ENCODE results near the gene LAIR1.

Gene LAIR1, protein sequence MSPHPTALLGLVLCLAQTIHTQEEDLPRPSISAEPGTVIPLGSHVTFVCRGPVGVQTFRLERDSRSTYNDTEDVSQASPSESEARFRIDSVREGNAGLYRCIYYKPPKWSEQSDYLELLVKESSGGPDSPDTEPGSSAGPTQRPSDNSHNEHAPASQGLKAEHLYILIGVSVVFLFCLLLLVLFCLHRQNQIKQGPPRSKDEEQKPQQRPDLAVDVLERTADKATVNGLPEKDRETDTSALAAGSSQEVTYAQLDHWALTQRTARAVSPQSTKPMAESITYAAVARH

DNA sequence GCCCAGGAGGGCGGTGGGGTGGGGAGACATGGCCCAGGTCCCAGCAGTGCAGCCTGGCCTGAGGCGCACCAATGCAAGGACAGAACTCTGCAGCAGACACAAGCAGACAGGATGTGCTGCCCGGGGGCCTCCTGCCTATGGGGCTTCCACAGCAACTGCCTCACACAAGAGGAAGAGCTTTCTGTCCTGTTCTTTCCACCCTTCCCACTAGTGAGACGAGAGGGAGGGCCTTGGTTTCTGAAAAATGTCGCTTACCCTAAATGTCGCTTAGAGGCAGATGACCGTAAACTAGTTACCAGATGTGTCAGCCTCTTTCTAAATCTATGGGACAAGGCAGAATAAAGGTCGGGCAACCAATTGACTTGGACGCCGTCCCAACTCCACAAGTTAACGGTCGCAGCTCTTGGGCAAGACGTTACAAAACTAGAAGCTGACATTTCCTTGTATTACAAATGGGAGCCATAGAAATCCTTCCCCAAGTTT is at the start of gene LAIR1:
LAIR1 (minus strand) TSS at position 157 of the 483 bp plus-strand sequence; CDS start at position 30, 127 bp downstream.
- FAIRE-seq (no peak), DNase-seq (ENCODE audit: insufficient read length, low spot score) (no peak)

DNA sequence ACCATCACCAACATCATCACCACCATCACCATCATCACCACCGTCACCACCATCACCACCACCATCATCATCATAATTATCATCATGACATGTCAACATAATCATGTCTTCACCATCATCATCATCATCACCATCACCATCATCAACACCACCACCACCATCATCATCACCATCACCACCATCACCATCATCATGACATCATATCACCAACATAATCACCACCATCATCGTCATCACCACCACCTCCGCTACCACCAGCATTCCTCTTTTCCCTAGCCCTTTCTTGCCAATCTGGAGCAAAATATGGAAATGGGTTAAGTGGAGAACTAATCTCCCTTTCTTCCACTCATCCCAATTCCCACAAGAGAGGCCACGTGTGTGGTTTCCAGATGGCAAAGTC is 49.4 kb upstream of the LAIR1 start:
- FAIRE-seq (no peak), DNase-seq (ENCODE audit: insufficient read length, low spot score) (no peak)
- no peak for TF ChIP-seq POLR2A (IDR thresholded peaks at IDR 0.05; ENCODE audit: low read depth, low read length)

More for the DNA sequence above, at the start of gene LAIR1:
- TF ChIP-seq POLR2A (IDR thresholded peaks at IDR 0.05; ENCODE audit: low read depth, low read length) = no peak

DNA sequence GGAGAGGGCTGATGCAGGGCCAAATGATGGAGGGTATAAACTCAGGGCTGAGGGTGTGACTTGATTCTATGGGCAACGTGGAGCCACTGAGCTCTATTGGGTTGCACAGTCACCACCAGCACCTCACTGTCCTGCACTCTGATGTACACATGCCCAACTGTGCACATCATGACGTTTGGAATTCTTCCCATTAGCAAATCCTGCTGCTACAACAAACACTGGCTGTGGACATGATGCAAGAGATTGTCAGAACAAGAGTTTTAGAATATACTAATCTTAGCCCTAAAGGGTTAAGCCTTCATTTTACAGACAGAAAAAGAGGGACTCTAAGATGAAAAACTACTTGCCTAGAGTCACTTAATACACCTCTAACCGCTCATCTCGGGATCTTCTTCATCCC is 48.1 kb upstream of the LAIR1 start:
- DNase-seq (ENCODE audit: insufficient read length, low spot score) (no peak), FAIRE-seq (no peak)
- no peak for TF ChIP-seq POLR2A (IDR thresholded peaks at IDR 0.05; ENCODE audit: low read depth, low read length)

DNA sequence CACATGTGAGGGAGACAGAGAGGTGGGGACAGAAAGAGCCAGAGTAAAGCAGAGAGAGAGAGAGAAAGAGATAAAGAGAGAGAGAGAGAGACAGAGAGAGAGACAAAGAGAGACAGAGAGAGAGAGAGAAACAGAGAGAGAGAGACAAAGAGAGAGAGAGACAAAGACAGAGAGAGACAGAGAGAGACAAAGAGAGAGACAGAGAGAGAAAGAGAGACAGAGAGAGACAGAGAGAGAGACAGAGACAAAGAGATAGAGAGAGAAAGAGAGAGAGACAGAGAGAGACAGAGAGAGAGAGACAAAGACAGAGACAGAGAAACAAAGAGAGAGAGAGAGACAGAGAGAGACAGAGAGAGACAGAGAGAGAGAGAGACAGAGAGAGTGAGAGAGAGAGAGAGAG is 46.3 kb upstream of the LAIR1 start:
- FAIRE-seq (no peak), DNase-seq (ENCODE audit: insufficient read length, low spot score) (no peak)
- TF ChIP-seq POLR2A (IDR thresholded peaks at IDR 0.05; ENCODE audit: low read depth, low read length) = no peak

GRCh38 chr19:54408456-54409026 is 43.8 kb upstream of the LAIR1 start:
- no peak for DNase-seq (ENCODE audit: insufficient read length, low spot score)
- no peak for TF ChIP-seq POLR2A (IDR thresholded peaks at IDR 0.05; ENCODE audit: low read depth, low read length)
- FAIRE-seq = no peak

DNA sequence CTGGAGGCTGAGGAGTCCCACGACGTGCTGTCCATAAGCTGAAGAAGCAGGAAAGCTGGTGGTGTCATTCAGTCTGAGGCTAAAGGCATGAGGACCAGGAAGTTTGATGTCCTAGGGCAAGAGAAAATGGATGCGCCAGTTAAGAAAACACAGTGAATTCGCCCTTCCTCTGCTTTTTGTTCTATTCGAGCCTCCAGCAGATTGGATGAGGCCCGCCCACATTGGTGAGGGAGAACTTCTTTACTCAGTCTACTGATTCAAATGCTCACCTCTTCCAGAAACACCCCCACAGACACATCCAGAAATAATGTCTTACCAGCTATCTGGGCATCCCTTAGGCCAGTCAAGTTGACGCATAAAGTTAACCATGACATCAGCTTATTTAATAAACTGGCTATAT is 43.0 kb upstream of the LAIR1 start:
- FAIRE-seq = no peak
- TF ChIP-seq POLR2A (IDR thresholded peaks at IDR 0.05; ENCODE audit: low read depth, low read length) = no peak
- DNase-seq (ENCODE audit: insufficient read length, low spot score) = no peak

- FAIRE-seq (no peak), DNase-seq (ENCODE audit: insufficient read length, low spot score) (no peak)
Observed at GRCh38 chr19:54405628-54406027, 40.9 kb upstream of the LAIR1 start.

GRCh38 chr19:54403054-54403453 is 38.3 kb upstream of the LAIR1 start:
- TF ChIP-seq POLR2A (IDR thresholded peaks at IDR 0.05; ENCODE audit: low read depth, low read length) = no peak; the same call in 1 of the 2 replicates
- FAIRE-seq (no peak), DNase-seq (ENCODE audit: insufficient read length, low spot score) (no peak)

More at GRCh38 chr19:54405628-54406027, 40.9 kb upstream of the LAIR1 start:
- TF ChIP-seq POLR2A (IDR thresholded peaks at IDR 0.05; ENCODE audit: low read depth, low read length) = no peak

DNA sequence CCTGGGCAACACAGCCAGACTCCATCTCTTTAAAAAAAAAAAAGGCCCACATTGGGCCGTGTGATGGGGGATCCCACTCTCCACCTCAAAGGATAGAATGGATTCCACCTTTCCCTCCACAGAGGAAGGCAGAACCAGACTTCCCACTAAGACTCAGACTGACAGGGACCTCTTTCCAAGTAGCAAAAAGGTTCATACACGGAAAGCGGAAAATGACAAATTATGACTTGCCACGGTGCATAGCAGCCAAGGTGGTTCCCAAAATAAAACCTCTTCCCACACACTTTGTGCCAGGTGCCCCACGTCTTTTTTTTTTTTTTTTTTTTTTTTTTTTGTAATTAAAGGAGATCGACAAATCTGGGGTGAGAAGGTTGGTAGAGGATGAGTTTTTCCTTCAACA is 36.2 kb upstream of the LAIR1 start:
- DNase-seq (ENCODE audit: insufficient read length, low spot score) (no peak), FAIRE-seq (no peak)
- TF ChIP-seq POLR2A (IDR thresholded peaks at IDR 0.05; ENCODE audit: low read depth, low read length) = no peak

GRCh38 chr19:54399189-54399588 is 34.5 kb upstream of the LAIR1 start:
- DNase-seq (ENCODE audit: insufficient read length, low spot score) (no peak), FAIRE-seq (no peak)
- no peak for TF ChIP-seq POLR2A (IDR thresholded peaks at IDR 0.05; ENCODE audit: low read depth, low read length)

DNA sequence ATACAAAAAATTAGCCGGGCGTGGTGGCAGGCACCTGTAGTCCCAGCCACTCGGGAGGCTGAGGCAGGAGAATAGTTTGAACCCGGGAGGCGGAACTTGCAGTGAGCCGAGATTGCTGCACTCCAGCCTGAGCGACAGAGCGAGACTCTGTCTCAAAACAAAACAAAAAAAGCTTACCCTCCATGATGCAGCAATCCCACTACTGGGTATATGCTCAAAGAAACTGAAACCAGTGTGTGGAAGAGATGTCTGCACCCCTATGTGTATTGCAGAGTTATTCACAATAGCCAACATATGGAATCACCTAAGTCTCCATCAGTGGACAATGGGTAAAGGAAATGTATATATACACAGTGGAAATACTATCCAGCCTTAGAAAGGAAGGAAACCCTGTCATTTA is 31.0 kb upstream of the LAIR1 start:
- TF ChIP-seq POLR2A (IDR thresholded peaks at IDR 0.05; ENCODE audit: low read depth, low read length) = no peak
- no peak for FAIRE-seq

DNA sequence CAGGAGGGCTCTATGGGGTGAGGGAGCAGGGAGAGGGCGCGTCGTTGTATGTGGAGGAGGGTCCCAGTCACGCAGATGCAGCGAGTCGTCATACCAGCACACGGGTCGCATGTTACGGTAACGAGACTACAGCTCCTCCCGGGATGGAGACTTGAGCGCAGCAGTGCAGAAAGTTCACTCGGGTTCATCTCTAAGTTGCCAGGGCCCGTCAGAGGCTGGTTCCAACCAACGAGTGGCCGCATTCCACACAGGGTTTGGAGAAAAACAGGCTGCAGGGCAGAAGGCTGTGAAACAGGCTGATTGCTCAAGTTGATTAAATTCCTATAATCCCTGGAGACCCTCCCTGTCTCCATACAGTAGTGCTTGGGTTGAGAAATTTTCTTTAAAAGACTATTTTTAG is 28.6 kb upstream of the LAIR1 start:
- TF ChIP-seq POLR2A (IDR thresholded peaks at IDR 0.05; ENCODE audit: low read depth, low read length) = no peak
- DNase-seq (ENCODE audit: insufficient read length, low spot score) (no peak), FAIRE-seq (no peak)

More for the DNA sequence above, 31.0 kb upstream of the LAIR1 start:
- no peak for DNase-seq (ENCODE audit: insufficient read length, low spot score)

- no peak for TF ChIP-seq POLR2A (IDR thresholded peaks at IDR 0.05; ENCODE audit: low read depth, low read length)
- FAIRE-seq (no peak), DNase-seq (ENCODE audit: insufficient read length, low spot score) (no peak)
Observed at GRCh38 chr19:54392105-54392504, 27.4 kb upstream of the LAIR1 start.

DNA sequence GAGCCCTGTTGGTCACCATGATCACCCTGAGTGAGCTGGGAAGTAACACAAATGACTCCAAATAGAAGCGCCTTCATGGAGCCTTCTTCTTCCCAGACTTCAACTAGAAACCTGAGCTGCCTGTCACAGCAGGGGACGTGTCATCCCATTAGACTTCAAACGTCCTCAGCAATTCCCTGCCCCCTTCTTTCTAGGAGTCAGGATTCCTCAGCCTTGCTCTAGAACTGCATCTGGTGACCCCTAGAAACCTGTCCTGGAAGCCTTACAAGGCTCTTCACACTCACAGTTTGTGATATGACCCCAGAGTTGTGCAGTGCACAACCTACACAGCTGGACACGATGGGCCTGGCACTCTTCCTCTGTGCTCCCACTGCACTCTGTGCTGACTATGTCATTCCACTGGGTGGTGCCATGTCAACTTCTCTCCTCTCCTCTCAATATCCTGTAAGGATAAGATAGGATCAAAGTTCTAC is 26.9 kb upstream of the LAIR1 start:
- TF ChIP-seq POLR2A (IDR thresholded peaks at IDR 0.05; ENCODE audit: low read depth, low read length) = no peak
- DNase-seq (ENCODE audit: insufficient read length, low spot score) (no peak), FAIRE-seq (no peak)
